Glutamatergic neuron (in vitro differentiated cells): ENCODE data around the gene CNIH3. TPM values are rescaled to one million over a fixed set of nuclear protein-coding genes. Genes with fewer than 3 reads are reported as not detected.

Experiments
- DNase-seq: peaks from one replicate; pipeline ENCODE4 v3.0.0; 2022
- H3K27ac Mint-ChIP-seq: one replicate; pipeline ENCODE4 v1.8.0; 2020; ENCODE audit warnings: mild to moderate bottlenecking, mixed read lengths, inconsistent platforms; ENCODE audit not compliant: unreplicated experiment
- H3K27me3 Mint-ChIP-seq: one replicate; pipeline ENCODE4 v1.8.0; 2020; ENCODE audit warnings: mild to moderate bottlenecking, moderate library complexity, mixed read lengths, inconsistent platforms; ENCODE audit not compliant: unreplicated experiment
- H3K36me3 Mint-ChIP-seq: one replicate; pipeline ENCODE4 v1.8.0; 2020; ENCODE audit warnings: mild to moderate bottlenecking, mixed read lengths, inconsistent platforms; ENCODE audit not compliant: unreplicated experiment
- H3K4me1 Mint-ChIP-seq: one replicate; pipeline ENCODE4 v1.8.0; 2020; ENCODE audit warnings: mild to moderate bottlenecking, low read depth, mixed read lengths, inconsistent platforms; ENCODE audit not compliant: unreplicated experiment
- H3K4me3 Mint-ChIP-seq: one replicate; pipeline ENCODE4 v1.8.0; 2020; ENCODE audit warnings: mild to moderate bottlenecking, mixed read lengths, inconsistent platforms; ENCODE audit not compliant: unreplicated experiment
- H3K9me3 Mint-ChIP-seq: one replicate; pipeline ENCODE4 v1.8.0; 2020; ENCODE audit warnings: mild to moderate bottlenecking, moderate library complexity, mixed read lengths, inconsistent platforms; ENCODE audit not compliant: unreplicated experiment
- total RNA-seq: library from RNA; stranded (reverse); fragmentation: NEBNext Ultra II Directional; extraction: Animal tissue kit (Norgen Biotek cat#: 25700); gene quantifications from one replicate; pipeline ENCODE4 v1.2.1, GENCODE V29; 2021; ENCODE audit not compliant: unreplicated experiment
- TF ChIP-seq, protein P1 (sequence below): fragments of 200-600 bp; sonication (generic); IDR thresholded peaks from one replicate; pipeline ENCODE4 v1.5.0; 2021; ENCODE audit not compliant: partially characterized antibody, unreplicated experiment

Gene CNIH3
- total RNA-seq, 1 donor from 2014 or later, result 4.4 TPM

DNA sequence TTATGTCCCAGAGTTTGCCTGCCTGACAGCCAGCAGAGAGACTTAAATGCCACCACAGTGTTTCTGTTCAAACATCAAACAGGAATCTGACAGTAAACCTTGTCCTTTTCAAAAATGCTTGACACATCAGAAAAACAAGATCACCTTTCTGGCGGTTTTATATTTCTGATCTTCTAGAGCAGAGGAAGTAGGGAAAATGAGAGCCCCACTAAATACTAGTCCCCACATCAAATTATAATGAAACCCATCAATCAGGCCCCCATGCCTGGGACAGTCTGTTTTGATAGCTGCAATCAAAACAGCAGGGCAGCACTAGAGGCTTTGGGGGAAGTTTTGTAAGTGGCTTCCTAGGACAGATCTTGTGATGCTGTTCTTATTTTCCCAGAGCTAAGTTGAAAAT lies 129.3 kb downstream of the CNIH3 start:
- Mint-ChIP-seq H3K27me3 (no peaks in the 10 kb centered on the region), H3K4me1 (no peaks in the 10 kb centered on the region), H3K27ac (no peak overlapping the region), H3K36me3 (no peaks in the 10 kb centered on the region), H3K4me3 (no peak overlapping the region), H3K9me3 (peaks cover under 1% of the 10 kb centered on the region)
- no peak for DNase-seq
- TF ChIP-seq, protein P1, sequence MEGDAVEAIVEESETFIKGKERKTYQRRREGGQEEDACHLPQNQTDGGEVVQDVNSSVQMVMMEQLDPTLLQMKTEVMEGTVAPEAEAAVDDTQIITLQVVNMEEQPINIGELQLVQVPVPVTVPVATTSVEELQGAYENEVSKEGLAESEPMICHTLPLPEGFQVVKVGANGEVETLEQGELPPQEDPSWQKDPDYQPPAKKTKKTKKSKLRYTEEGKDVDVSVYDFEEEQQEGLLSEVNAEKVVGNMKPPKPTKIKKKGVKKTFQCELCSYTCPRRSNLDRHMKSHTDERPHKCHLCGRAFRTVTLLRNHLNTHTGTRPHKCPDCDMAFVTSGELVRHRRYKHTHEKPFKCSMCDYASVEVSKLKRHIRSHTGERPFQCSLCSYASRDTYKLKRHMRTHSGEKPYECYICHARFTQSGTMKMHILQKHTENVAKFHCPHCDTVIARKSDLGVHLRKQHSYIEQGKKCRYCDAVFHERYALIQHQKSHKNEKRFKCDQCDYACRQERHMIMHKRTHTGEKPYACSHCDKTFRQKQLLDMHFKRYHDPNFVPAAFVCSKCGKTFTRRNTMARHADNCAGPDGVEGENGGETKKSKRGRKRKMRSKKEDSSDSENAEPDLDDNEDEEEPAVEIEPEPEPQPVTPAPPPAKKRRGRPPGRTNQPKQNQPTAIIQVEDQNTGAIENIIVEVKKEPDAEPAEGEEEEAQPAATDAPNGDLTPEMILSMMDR, result no peak

DNA sequence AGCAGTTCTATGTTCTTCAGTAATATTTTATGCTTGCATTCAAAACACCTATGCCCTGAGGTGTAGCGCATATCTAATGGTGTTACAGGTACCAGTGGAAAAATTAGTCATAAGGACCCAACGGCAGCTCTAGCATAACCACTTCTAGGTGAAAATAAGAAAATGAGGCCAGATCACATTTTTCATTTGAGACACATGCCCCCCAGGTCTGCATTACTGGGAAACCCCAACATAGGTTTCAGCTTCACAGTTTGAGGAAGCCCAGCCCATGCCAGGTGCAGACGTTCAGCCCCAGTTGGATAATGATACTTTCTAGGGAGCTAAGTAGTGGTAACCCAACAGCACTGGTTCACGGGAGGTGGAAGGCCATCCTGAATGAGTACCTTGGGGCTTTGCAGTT lies 129.8 kb downstream of the CNIH3 start:
- Mint-ChIP-seq H3K27me3 (no peaks in the 10 kb centered on the region), H3K4me3 (no peak overlapping the region), H3K27ac (no peak overlapping the region), H3K36me3 (no peaks in the 10 kb centered on the region), H3K9me3 (peaks cover 2% of the 10 kb centered on the region), H3K4me1 (no peaks in the 10 kb centered on the region)
- TF ChIP-seq, protein P1, result no peak
- no peak for DNase-seq

DNA sequence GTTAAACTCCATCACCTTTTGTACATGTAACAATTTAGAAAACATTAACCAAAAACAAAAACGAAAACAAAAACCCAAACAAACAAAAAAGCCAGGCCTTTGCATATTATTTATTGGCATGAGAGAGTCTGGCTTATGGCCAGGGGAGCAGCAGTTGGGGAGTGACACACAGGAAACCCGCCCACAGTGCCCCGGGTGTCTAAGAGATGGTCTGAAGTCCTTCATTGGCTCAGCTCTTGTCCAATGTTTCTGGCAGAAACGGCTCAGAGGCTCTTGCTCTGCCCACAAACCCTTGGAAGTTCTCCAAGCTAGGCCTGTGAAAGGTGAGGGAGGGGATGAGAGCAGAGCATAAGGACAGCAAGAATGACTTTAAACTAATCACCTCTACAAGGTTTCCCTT lies 131.5 kb downstream of the CNIH3 start:
- TF ChIP-seq, protein P1, result no peak
- DNase-seq, result no peak
- Mint-ChIP-seq H3K36me3 (no peaks in the 10 kb centered on the region), H3K4me1 (no peaks in the 10 kb centered on the region), H3K9me3 (peaks cover 4% of the 10 kb centered on the region), H3K27me3 (no peaks in the 10 kb centered on the region), H3K4me3 (no peak overlapping the region), H3K27ac (no peak overlapping the region)

DNA sequence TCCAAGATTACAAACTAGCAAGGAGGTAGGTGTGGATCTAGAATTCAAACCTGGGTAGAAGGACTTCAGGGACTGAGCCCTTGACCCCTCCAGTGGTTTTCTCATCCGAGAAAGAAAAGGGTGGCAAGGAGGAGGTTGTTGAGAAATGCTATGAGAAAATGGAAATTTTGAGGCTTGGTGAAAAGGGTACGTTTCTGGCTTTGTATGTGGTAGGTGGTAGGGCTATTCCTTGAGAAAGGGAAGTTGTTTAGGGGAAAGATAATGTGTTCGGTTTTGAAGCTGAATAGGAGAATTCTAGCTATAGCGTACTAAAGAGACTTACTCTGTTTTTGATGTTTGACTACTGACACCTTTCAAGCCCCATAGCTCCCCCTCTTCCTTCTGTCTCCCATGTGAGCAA lies 133.8 kb downstream of the CNIH3 start:
- Mint-ChIP-seq H3K36me3 (no peaks in the 10 kb centered on the region), H3K27ac (no peak overlapping the region), H3K4me1 (no peaks in the 10 kb centered on the region), H3K27me3 (no peaks in the 10 kb centered on the region), H3K9me3 (peaks cover 4% of the 10 kb centered on the region), H3K4me3 (no peak overlapping the region)
- DNase-seq, result no peak
- TF ChIP-seq, protein P1, result no peak

DNA sequence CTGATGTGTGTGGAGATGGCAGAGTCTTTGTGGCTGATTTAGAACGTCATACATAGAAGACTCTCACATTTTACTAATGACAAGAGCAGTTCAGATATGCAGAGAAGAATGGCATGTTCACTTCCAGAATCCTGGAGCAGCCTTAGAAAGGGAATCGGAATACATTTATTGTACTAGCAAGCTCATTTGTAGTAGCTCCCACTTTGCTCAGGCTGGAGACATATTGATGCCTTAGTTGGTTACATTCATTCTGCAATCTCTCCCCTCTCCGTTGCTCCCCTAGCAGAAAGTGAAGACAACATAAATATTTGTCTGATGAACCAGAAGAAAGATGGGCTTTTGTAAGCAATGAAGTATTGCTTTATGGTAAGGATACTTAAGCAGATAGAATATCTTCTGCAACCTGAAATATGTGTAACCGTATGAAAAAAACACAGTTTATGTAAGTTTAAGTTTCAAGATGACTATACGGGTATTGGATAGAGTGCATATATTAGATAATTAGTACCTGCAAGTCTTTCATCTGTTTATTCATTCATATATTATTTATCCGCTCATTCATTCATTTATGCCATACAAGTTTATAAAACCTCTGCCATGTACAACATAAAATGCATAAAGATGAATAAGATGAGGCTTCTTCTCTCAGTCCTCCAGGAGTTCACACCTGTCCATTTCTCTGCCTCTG lies 135.7 kb downstream of the CNIH3 start:
- TF ChIP-seq, protein P1, result no peak
- no peak overlapping the region for H3K4me3 Mint-ChIP-seq
- no peaks in the 10 kb centered on the region for H3K36me3 Mint-ChIP-seq
- no peaks in the 10 kb centered on the region for H3K27me3 Mint-ChIP-seq
- H3K4me1 Mint-ChIP-seq, result no peaks in the 10 kb centered on the region
- H3K27ac Mint-ChIP-seq, result no peak overlapping the region
- H3K9me3 Mint-ChIP-seq, result peaks cover 4% of the 10 kb centered on the region
- no peak for DNase-seq
